Fibroblast of skin of scalp (primary cell): ENCODE data around the gene DAAM2.
A peak's percentile ranks its signal among the peaks of the same experiment; 100 is the strongest.

Experiments used
- DNase-seq: peaks from one replicate; pipeline ENCODE4 v3.0.0-alpha.2; 2013

The DAAM2 gene

GRCh38 chr6:39790772-39791171 lies 1.4 kb upstream of the DAAM2 start:
- no peak for DNase-seq

- DNase-seq = peak; percentile 62
These were observed 865 bp upstream of the DAAM2 start for GRCh38 chr6:39791311-39791710.

GRCh38 chr6:39792540-39793450 lies 619 bp downstream of the DAAM2 start:
- DNase-seq = peak; percentile 41

GRCh38 chr6:39793516-39793915 lies 1.3 kb downstream of the DAAM2 start:
- no peak for DNase-seq

GRCh38 chr6:39794231-39794630 lies 2.1 kb downstream of the DAAM2 start:
- DNase-seq = peak; percentile 65

- no peak for DNase-seq
These were observed 5.6 kb downstream of the DAAM2 start for GRCh38 chr6:39797751-39798150.

- no peak for DNase-seq
These were observed 8.2 kb downstream of the DAAM2 start for GRCh38 chr6:39800034-39801032.

GRCh38 chr6:39801456-39802251 lies 9.5 kb downstream of the DAAM2 start:
- no peak for DNase-seq

- no peak for DNase-seq
These were observed 11.7 kb downstream of the DAAM2 start for GRCh38 chr6:39803872-39804271.

- DNase-seq = peak; percentile 76
These were observed 12.4 kb downstream of the DAAM2 start for GRCh38 chr6:39804466-39805065.

GRCh38 chr6:39806278-39806677 lies 14.1 kb downstream of the DAAM2 start:
- DNase-seq = peak; percentile 83

GRCh38 chr6:39808346-39808745 lies 16.2 kb downstream of the DAAM2 start:
- no peak for DNase-seq

GRCh38 chr6:39808964-39809363 lies 16.8 kb downstream of the DAAM2 start:
- DNase-seq = no peak

GRCh38 chr6:39811835-39812345 lies 19.7 kb downstream of the DAAM2 start:
- no peak for DNase-seq

GRCh38 chr6:39812496-39812852 lies 20.3 kb downstream of the DAAM2 start:
- no peak for DNase-seq

GRCh38 chr6:39812853-39813533 lies 20.8 kb downstream of the DAAM2 start:
- DNase-seq = peak; percentile 99

- DNase-seq = no peak
These were observed 22.1 kb downstream of the DAAM2 start for GRCh38 chr6:39814236-39814635.

- DNase-seq = no peak
These were observed 23.2 kb downstream of the DAAM2 start for GRCh38 chr6:39815356-39815755.

- peak; percentile 58 for DNase-seq
These were observed 24.6 kb downstream of the DAAM2 start for GRCh38 chr6:39816747-39817146.

GRCh38 chr6:39818695-39819094 lies 26.5 kb downstream of the DAAM2 start:
- peak; percentile 57 for DNase-seq

GRCh38 chr6:39819228-39819627 lies 27.1 kb downstream of the DAAM2 start:
- no peak for DNase-seq
